GM19395 (cell line): ENCODE measurements around the gene SLC6A6.

Experiments
- ATAC-seq: cut with Tn5 transposase; IDR thresholded peaks from one replicate; pipeline ENCODE4 v1.9.1; 2021; ENCODE audit warnings: mild to moderate bottlenecking, moderate library complexity; ENCODE audit not compliant: unreplicated experiment

The SLC6A6 gene

GRCh38 chr3:14402304-14402811 is at the start of gene SLC6A6:
TSS of gene SLC6A6 (plus strand) at chr3:14402606. CDS start at chr3:14443635, 41,029 bp downstream.
- ATAC-seq, result peak; percentile 74

GRCh38 chr3:14353502-14353901 is 48.9 kb upstream of the SLC6A6 start:
- ATAC-seq, result no peak

GRCh38 chr3:14357463-14357862 is 44.9 kb upstream of the SLC6A6 start:
- ATAC-seq, result no peak

DNA sequence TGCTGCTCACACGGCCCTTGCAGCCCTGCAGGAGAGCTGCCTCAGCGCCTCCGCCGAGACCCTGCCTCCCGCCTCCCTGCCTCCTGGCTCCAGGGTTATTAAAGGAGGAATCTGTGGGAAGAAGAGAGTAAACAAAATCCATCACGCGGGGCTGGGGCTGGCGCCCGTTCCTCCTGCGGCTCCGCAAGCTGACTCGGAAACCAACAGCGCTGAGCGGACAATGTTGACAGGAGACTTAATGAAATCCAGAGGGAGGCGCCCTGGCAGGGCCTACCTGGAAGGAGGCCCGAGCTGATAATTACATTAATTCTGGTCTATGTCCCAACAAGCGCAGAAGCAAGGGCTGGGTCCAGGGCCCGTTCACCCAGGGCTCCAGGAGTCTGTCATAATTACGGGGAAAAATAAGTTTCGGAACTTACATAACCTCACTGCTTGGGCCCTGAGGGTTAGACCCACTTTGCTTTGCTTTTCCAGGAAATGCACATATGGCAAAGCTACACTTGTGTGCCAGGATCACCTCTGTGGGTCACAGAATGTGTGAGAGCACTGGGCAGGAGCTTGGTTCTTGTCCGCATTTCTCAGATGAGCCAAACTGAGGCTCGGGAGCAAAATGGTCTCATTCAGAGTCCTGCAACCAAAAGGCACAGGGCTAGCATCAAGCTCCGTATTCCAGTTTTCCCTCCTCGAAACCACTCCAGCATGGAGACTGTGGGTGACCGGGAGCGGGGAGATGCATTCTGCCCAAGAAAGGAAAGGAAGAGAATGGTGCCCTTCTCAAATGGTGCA is 43.8 kb upstream of the SLC6A6 start:
- no peak for ATAC-seq

GRCh38 chr3:14359348-14359747 is 43.1 kb upstream of the SLC6A6 start:
- no peak for ATAC-seq

DNA sequence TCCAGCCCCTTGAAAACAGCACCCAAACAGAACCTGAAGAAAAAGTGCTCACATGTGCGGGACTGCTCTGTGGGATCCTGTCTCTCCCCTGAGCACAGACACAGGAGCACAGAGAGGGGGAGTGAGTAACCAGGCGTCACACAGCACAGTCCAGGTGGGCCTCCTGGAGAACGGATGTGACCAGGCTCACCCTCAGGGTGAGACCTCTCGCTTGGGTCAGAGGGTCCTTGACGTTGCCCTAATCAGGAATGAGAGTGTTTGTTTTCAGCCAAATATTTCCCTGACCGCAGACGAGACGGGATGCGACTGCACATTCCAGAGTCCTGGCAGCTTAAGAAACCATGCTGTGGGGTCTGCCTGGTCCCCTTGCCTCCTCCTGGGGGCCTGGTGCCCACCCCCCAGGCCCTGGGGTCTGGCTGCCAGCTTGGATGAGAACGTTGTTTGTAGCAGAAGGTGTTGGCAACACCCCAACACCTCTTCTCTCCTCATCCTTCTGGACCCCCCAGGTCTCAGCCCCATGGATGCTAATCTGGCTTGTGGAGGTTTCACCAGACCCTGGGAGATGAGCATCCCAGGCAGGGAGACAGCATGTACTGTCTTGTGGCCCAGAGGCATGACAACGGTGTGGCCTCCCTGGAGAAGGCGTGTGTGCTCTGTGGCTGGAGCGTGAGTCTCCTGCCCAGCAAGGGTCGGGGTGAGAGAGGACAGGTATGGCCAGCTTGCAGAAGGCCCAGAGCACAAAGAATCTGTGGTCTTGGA is 42.1 kb upstream of the SLC6A6 start:
- no peak for ATAC-seq

- ATAC-seq, result no peak
Observed at GRCh38 chr3:14361068-14361677, 41.2 kb upstream of the SLC6A6 start.

- ATAC-seq, result no peak
Observed at GRCh38 chr3:14362890-14363289, 39.5 kb upstream of the SLC6A6 start.

DNA sequence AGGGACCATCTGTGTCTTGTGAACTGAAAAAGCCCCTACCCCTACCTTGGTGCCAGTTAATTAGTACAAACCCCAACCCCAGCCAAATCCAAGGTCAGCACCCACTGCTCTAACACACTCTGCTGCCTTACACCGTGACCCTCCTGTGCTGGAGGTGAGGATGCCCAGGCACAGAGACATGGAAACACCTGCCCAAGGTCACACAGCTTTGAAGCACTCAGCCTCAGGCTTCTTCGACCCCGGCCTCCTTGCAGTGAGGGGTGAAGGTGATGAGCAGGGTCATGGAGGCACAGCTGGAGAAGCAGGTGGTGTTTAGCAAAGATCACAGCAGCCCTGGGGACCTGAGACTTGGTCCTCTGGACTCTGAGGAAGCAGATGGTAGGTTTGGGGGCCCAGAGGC is 39.0 kb upstream of the SLC6A6 start:
- ATAC-seq, result no peak

DNA sequence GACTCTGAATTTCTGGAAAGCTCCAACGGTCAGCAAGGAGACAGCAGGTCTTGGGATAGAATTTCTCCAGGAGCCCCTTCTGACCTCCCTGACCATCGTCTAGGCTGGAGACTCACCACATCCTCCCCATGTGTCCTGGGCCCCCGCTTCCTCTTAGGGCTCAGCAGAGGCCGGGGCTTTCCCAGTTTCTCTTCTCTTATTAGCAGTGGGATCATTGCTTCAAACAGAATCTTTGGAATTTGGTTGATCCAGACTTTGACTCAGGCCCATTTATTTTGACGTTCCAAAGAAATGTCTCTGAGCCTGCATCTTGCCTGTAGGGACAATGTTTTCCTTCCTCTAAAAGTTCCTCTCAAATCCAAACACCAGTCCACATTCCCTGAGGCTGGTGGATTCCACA is 38.4 kb upstream of the SLC6A6 start:
- ATAC-seq, result no peak

DNA sequence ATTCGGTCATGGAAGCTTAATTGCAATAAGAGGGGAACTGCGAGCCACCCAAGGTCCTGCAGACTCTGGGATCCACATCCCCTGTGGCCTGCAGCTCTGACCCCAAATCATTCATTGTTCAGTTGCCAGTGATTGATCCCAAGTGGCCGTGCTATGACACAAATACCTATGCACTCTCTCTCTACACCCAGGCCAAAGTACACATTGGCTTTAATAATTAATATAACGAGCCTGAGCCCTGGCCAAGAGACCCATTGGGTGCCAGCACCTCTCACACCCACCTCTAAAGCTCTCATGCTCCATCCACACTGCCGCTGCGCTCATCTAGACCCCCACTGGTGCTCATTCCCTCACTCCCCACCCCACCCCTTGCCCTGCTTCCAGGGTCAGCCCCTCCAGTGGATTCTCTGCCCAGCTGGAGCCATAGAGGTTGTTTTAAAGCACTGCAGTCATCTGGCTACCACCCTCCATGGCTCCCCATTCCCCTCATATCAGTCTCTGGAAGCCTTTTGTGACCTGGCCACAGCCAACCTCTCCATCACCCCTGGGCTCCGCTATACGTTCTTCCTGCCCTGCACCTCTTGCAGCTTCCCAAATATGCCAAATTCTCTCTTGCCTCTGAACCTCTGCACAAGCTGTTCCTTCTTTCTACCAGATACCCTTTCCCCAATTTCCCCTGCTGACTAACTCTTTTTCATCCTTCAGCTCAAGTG is 37.7 kb upstream of the SLC6A6 start:
- ATAC-seq, result no peak

DNA sequence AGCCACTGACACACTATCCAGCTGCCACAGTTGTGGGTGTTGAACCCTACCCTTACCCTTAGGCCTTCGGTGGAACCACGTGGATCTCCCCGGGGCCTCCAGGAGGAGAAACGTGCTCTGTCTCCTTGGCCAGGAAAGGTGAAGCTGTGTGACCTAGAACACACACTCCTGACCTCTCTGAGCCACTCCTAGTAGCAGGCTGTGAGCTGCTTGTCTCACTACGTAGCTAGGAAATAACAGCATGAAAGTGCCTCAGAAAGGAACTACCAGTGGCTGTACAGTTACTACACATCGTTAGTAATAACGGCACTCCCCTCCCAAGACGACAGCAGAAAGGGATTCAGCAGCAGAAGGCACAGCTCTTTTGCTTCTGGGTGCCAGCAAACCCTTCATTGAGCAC is 36.2 kb upstream of the SLC6A6 start:
- no peak for ATAC-seq

GRCh38 chr3:14366915-14367823 is 35.2 kb upstream of the SLC6A6 start:
- ATAC-seq, result no peak

- ATAC-seq, result no peak
Observed at GRCh38 chr3:14368146-14368545, 34.3 kb upstream of the SLC6A6 start.

DNA sequence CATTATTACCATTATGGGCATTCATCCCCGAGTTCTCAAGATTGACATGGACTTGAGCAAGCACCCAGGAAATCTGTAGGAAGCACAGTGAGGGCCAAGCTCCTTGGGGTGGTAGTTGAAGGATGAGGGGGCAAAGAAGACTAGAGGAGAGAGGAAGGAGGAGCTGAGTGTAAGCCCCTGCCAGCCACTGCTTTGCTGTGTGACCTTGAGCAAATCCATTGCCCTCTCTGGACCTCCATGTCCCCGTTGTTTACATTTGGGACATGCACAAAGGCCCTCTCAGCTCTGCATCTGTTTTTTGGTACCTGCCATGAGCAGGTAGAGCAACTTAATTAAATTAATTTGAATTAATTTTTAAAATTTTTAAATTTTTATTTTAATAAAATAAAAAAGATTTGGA is 33.5 kb upstream of the SLC6A6 start:
- ATAC-seq, result no peak

DNA sequence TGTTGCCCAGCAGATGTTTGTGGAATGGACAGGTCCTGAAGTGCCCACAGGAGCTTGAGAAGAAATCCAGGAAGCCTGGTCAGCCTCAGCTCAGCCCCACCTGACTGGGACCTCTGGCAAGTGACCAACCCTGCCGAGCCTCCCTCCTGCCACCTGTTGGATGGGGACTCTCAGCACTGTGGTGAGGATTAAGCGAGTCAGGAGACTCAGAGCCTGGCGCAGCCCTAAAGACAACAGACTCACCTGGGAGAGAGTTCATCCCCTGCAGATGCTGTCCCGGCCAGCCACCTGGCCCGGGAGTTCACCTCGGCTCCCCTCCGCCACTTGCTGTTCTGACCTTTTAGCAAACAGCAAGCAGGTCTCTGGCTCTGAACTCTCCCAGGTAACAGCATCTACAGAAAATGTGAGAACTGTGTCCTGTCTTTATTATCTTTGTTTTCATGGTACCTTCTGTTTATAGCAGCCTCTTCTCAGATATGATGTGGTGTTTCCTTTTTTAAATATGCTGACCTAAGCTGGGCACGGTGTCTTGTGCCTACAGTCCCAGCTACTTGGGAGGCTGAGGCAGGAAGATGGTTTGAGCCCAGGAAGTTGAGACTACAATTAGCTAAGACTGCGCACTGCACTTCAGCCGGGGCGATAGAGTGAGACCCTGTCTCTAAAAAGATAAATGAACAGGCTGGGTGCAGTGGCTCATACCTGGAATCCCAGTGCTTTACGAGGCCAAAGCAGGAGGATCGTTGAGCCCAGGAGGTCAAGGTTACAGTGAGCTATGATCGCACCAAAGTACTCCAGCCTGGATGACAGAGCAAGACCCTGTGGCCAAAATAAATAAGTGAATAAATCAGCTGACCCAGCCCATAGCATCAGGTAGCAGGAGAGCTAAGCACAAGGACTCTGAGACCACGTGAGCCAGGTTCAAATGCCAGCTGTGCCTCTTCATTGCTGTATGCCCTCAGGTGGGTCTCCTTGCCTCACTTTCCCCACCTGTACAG is 32.4 kb upstream of the SLC6A6 start:
- ATAC-seq, result no peak

DNA sequence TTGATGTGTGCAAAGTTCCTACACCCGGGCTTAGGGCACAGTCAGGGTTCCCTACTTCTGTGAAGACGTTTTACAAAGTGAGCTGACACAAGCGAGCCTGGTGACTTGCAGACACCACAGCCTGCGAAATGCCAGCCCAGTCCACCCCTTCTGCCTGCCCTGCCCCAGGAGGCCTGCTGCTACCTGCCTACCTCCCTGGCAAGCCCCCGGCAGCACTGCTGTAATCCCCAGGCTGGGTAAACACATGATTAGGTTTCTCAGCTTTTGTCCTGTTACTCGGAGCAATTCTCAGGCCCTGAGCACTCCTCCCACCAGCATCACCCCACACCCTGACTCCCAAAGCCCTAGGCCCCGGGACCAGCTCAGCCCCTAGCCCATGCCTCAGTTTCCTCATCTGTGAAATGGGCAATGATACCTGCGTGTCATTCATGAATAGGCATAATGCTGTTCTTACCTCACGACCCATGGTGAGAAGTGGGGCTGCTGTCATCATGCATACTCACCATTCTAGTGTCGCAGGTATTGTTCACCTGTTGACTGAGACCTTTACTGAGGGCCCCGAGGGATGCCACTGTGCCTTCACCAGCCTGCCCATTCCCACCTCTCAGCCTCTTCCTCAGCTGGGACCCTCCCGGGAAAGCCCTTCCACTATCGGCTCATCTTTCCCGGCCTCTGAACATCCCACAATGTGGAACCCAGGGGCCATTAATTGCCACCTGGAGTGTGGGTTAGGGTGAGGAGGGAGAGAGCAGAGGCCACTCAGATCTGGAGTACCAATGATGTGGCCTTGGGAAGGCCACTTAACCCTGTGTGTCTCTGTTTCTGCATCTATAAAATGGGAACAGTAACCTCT is 31.5 kb upstream of the SLC6A6 start:
- ATAC-seq, result no peak
